Left ventricle myocardium inferior (tissue), 1 donor: ENCODE measurements around the gene ATXN1. TPM values are rescaled to one million over a fixed set of nuclear protein-coding genes. Genes with fewer than 3 reads are reported as not detected.

ENCODE experiments used
- DNase-seq: peaks from one replicate; pipeline ENCODE4 v3.0.0-alpha.2; 2020
- H3K27ac ChIP-seq: fragments of 200-600 bp; replicated peaks from 2 replicates; pipeline ENCODE4 v1.8.0; 2021
- H3K27me3 ChIP-seq: fragments of 200-600 bp; 2 replicates; pipeline ENCODE4 v1.8.0; 2021; ENCODE audit warnings: low read depth
- H3K36me3 ChIP-seq: fragments of 200-600 bp; 2 replicates; pipeline ENCODE4 v1.8.0; 2021
- H3K4me1 ChIP-seq: fragments of 200-600 bp; 2 replicates; pipeline ENCODE4 v1.8.0; 2021
- H3K4me3 ChIP-seq: fragments of 200-600 bp; 2 replicates; pipeline ENCODE4 v1.8.0; 2021; ENCODE audit warnings: mild to moderate bottlenecking, moderate library complexity
- H3K9me3 ChIP-seq: fragments of 200-600 bp; replicated peaks from 2 replicates; pipeline ENCODE4 v1.8.0; 2021
- intact Hi-C: fragments of 100-400 bp; cut with micrococcal nuclease; formaldehyde crosslinking; loops from one replicate; pipeline ENCODE4 v1.11.0; 2022
- total RNA-seq: library from RNA; stranded (reverse); fragmentation: NEBNext Ultra II Directional; extraction: Animal tissue kit (Norgen Biotek cat#: 25700); gene quantifications from one replicate; pipeline ENCODE4 v1.2.1, GENCODE V29; 2021
- TF ChIP-seq, protein P1 (sequence below): fragments of 200-600 bp; IDR thresholded peaks from 2 replicates; pipeline ENCODE4 v1.8.0; 2021; ENCODE audit warnings: antibody characterized with exemption, mild to moderate bottlenecking, borderline replicate concordance
- donor health status: DM: no; HTN: yes; CAD: no; lungs with severe emphysema.

ATXN1 gene
- total RNA-seq, 1 donor from 2014 or later, result 41.5 TPM

DNA sequence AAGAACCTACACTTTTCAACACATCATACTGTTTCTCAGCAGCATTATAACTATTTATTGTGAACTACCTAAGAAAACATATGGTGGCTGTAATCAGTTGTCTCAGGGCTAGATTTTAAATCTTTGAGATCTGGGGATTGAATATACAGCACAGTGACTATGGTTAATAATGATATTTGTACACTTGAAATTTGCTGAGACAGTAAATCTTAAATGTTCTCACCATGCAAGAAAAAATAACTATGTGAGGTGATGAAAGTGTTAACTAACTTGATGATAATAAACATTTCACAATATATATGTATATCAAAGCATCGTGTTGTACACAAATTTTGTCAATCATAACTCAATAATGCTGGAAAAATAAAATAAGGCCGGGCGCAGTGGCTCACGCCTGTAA lies 113.8 kb downstream of the ATXN1 start:
- Histone ChIP-seq H3K9me3 (no peaks in the 10 kb centered on the region), H3K36me3 (peaks cover 8% of the 10 kb centered on the region), H3K27ac (no peak overlapping the region), H3K4me3 (no peak overlapping the region), H3K27me3 (no peaks in the 10 kb centered on the region), H3K4me1 (no peaks in the 10 kb centered on the region)
- intact Hi-C loops, result no loop called here
- no peak for DNase-seq
- TF ChIP-seq, protein P1, sequence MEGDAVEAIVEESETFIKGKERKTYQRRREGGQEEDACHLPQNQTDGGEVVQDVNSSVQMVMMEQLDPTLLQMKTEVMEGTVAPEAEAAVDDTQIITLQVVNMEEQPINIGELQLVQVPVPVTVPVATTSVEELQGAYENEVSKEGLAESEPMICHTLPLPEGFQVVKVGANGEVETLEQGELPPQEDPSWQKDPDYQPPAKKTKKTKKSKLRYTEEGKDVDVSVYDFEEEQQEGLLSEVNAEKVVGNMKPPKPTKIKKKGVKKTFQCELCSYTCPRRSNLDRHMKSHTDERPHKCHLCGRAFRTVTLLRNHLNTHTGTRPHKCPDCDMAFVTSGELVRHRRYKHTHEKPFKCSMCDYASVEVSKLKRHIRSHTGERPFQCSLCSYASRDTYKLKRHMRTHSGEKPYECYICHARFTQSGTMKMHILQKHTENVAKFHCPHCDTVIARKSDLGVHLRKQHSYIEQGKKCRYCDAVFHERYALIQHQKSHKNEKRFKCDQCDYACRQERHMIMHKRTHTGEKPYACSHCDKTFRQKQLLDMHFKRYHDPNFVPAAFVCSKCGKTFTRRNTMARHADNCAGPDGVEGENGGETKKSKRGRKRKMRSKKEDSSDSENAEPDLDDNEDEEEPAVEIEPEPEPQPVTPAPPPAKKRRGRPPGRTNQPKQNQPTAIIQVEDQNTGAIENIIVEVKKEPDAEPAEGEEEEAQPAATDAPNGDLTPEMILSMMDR, result no peak

DNA sequence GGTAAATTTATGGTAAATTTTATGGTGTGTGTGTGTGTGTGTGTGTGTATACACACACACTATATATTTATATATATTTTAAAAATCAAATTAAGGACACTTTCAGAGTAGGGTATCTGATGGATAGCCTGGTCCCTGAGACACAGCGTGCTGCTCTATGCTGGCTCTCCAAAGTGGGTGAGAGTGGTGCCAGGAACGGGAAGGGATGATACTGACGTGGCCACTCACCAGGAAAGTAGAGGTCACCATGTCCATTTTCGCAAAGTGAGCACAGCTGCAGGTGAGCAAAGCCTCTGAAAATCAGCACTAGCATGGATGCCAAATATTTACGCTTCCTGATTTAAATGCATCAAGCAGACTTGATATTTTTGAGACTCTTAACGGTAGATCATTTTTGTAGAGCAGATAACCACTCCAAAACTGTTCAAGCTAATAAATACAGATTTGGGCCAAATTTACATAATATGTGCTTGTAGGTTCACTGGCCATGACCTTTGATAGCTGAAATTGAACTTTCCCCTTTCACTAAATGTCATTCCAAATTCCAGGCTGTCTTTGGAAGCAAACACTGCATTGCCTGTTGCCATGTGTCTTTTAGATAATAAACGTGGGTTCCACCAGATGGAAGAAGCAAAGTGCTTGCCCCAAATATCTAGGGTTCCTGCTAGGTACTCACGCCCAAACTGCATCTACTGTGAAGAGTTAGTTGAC lies 116.6 kb downstream of the ATXN1 start:
- intact Hi-C loops, result no loop called here
- TF ChIP-seq, protein P1, result no peak

DNA sequence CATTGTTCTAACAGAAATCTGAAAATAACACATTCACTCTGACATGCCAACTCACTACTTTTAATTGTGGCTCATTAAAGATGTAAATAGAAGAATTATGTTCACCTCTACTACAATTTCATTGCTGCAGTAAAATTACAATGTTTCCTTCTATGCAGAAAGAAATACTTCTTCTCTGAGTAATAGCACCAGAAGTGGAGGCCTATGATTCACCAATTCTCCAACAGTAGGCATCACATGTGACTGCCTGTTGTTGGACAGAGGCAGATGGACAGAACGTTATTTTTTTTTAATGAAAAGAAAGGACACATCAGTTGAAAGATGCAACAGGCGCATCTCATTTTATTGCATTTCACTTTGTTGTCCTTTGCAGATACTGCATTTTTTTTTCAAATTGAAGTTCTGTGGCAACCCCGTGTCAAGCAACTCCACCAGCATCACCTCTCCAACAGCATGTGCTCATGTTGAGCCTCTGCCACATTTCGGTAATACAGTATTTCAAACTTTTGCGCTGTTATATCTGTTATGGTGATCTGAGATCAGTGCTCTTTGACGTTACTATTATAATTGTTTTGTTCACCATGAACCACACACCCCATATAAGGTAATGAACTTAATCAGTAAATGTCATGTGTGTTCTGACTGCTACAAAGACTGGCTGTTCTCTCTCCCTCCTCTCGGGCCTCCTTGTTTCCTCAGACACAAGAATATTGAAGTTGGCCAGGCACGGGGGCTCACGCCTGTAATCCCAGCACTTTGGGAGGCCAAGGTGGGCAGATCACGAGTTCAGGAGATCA lies 121.4 kb downstream of the ATXN1 start:
- Histone ChIP-seq H3K27me3 (no peaks in the 10 kb centered on the region), H3K27ac (no peak overlapping the region), H3K4me3 (no peak overlapping the region), H3K4me1 (peaks cover 9% of the 10 kb centered on the region), H3K9me3 (peaks cover 9% of the 10 kb centered on the region), H3K36me3 (peaks cover 18% of the 10 kb centered on the region)
- TF ChIP-seq, protein P1, result no peak
- DNase-seq, result no peak
- intact Hi-C loops, result no loop called here

More for the DNA sequence above, 116.6 kb downstream of the ATXN1 start:
- peaks cover 9% of the 10 kb centered on the region for H3K9me3 ChIP-seq
- H3K4me3 ChIP-seq, result no peak overlapping the region
- no peak for DNase-seq
- no peaks in the 10 kb centered on the region for H3K4me1 ChIP-seq
- no peaks in the 10 kb centered on the region for H3K27me3 ChIP-seq
- no peak overlapping the region for H3K27ac ChIP-seq
- H3K36me3 ChIP-seq, result peaks cover 20% of the 10 kb centered on the region

DNA sequence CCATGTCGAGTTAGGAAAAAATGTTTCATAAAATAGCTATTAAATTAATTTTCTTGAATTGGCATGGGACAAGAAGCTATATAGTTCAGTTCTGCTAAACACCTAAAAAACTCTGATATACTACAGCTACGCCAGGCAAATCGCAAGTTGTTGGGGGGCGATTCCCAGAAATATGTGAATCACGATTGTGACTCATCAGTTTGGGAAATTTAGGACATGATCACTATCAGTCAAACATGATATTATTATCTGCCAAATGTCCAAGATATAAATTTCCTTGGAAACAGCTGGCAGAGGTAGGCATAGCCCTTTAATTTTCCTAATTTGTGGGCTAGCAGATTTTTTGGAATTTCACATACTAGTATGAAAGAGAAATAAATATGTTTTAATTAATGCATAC lies 123.6 kb downstream of the ATXN1 start:
- intact Hi-C loops, result no loop called here
- TF ChIP-seq, protein P1, result no peak
- H3K4me1 ChIP-seq, result peaks cover 19% of the 10 kb centered on the region
- no peak overlapping the region for H3K27ac ChIP-seq
- H3K9me3 ChIP-seq, result peaks cover 9% of the 10 kb centered on the region
- DNase-seq, result no peak
- H3K36me3 ChIP-seq, result peaks cover 13% of the 10 kb centered on the region
- no peaks in the 10 kb centered on the region for H3K27me3 ChIP-seq
- H3K4me3 ChIP-seq, result no peak overlapping the region

DNA sequence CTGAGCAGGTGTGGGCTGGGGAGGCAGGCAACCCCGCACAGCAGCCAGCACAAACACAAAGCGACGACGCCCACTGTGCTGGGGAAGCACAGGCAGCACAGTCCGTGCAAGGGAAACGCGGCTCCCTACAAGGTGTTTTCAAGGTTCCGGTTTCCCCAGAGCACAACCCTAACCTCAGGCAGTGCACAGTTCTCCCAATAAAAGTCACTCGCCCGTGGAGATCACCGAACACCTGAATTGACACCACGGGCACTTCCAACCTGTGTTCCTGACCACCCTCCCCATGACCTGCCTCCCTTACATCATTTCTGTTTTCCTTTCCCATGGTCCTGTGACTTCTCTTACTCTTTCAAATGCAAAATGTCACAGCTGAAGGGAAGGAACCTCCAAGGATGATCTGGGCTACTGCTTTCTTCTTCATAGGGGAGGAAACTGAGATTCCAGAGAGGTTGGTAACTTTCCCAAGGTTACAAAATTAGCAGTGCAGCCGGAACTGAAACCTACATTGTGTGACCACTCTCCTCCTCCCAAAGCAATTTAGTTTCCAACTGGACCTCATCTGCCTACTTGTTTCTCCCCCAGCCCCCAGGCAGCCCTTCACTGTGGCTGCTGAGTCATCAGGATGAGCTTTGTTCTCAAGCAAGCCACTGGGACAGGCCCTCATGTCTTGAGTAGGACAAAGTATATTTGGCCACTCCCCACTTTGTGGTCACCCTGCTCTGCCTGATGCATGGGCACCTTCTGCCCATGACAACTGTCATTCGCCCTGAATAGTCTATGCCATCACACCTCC lies 125.3 kb downstream of the ATXN1 start:
- no peak overlapping the region for H3K27ac ChIP-seq
- DNase-seq, result no peak
- TF ChIP-seq, protein P1, result no peak
- peaks cover 19% of the 10 kb centered on the region for H3K4me1 ChIP-seq
- no peaks in the 10 kb centered on the region for H3K27me3 ChIP-seq
- intact Hi-C loops, result no loop called here
- H3K4me3 ChIP-seq, result no peak overlapping the region
- peaks cover 2% of the 10 kb centered on the region for H3K9me3 ChIP-seq
- H3K36me3 ChIP-seq, result peaks cover under 1% of the 10 kb centered on the region
